WTC11 (cell line): ENCODE data around the gene MFSD1. TPM values are rescaled to one million over a fixed set of nuclear protein-coding genes. Genes with fewer than 3 reads are reported as not detected.

Source experiments
- ATAC-seq: fragments of 200-7000 bp; cut with Tn5 transposase; 2 replicates; pipeline ENCODE4 v1.10.0; 2021; ENCODE audit warnings: mild to moderate bottlenecking, moderate library complexity
- CTCF ChIA-PET: fragments of 300-600 bp; sonication (Branson Sonifier 250); formaldehyde crosslinking; loops from one replicate; lab custom pipeline; 2021; ENCODE audit warnings: antibody characterized with exemption; lab: Charles Lee
- POLR2A ChIA-PET: fragments of 350-600 bp; sonication (Branson Sonifier 250); formaldehyde crosslinking; loops from one replicate; lab custom pipeline; 2021; ENCODE audit warnings: antibody characterized with exemption; lab: Charles Lee
- DNase-seq: peaks from one replicate; pipeline ENCODE4 v3.0.0; 2021; ENCODE audit warnings: low spot score
- H3K27ac Mint-ChIP-seq: 2 replicates; pipeline ENCODE4 v1.8.0; 2021; ENCODE audit warnings: mixed read lengths
- H3K27me3 Mint-ChIP-seq: 2 replicates; pipeline ENCODE4 v1.8.0; 2021; ENCODE audit warnings: low read depth, mild to moderate bottlenecking, moderate library complexity, mixed read lengths
- H3K36me3 Mint-ChIP-seq: 2 replicates; pipeline ENCODE4 v1.8.0; 2021; ENCODE audit warnings: mixed read lengths
- H3K4me1 Mint-ChIP-seq: 2 replicates; pipeline ENCODE4 v1.8.0; 2022; ENCODE audit warnings: mixed read lengths
- H3K4me3 Mint-ChIP-seq: 2 replicates; pipeline ENCODE4 v1.8.0; 2021; ENCODE audit warnings: mild to moderate bottlenecking, moderate library complexity, mixed read lengths
- H3K9me3 Mint-ChIP-seq: 2 replicates; pipeline ENCODE4 v1.8.0; 2021; ENCODE audit warnings: mixed read lengths
- AR ChIP-seq: fragments of 250-450 bp; sonication (Bioruptor Pico); IDR thresholded peaks from 2 replicates; pipeline ENCODE4 v1.9.0; 2021; ENCODE audit warnings: mild to moderate bottlenecking
- ATF6 ChIP-seq: sonication (generic); formaldehyde crosslinking; IDR thresholded peaks from 2 replicates; pipeline ENCODE4 v1.8.1; 2023; ENCODE audit warnings: mild to moderate bottlenecking, missing genetic modification reagents
- ESRRA ChIP-seq: sonication (generic); formaldehyde crosslinking; IDR thresholded peaks from 2 replicates; pipeline ENCODE4 v1.8.1; 2022; ENCODE audit warnings: mild to moderate bottlenecking, missing genetic modification reagents, borderline replicate concordance
- GABPB1 ChIP-seq: sonication (generic); formaldehyde crosslinking; IDR thresholded peaks from 2 replicates; pipeline ENCODE4 v1.8.1; 2023; ENCODE audit warnings: mild to moderate bottlenecking, missing genetic modification reagents
- HMGXB4 ChIP-seq: sonication (generic); formaldehyde crosslinking; IDR thresholded peaks from 2 replicates; pipeline ENCODE4 v1.8.1; 2023; ENCODE audit warnings: mild to moderate bottlenecking, moderate library complexity, missing genetic modification reagents
- NFATC4 ChIP-seq: fragments of 250-450 bp; sonication (Bioruptor Pico); IDR thresholded peaks from 2 replicates; pipeline ENCODE4 v1.9.0; 2021; ENCODE audit warnings: mild to moderate bottlenecking
- NR2C2 ChIP-seq: sonication (generic); formaldehyde crosslinking; IDR thresholded peaks from 2 replicates; pipeline ENCODE4 v1.8.0; 2022; ENCODE audit warnings: mild to moderate bottlenecking, missing genetic modification reagents
- OVOL2 ChIP-seq: fragments of 250-450 bp; sonication (Bioruptor Pico); IDR thresholded peaks from 2 replicates; pipeline ENCODE4 v1.9.0; 2021; ENCODE audit warnings: mild to moderate bottlenecking, borderline replicate concordance
- RELA ChIP-seq: sonication (generic); formaldehyde crosslinking; IDR thresholded peaks from 2 replicates; pipeline ENCODE4 v1.8.1; 2022; ENCODE audit warnings: missing genetic modification reagents, mild to moderate bottlenecking, borderline replicate concordance
- RORB ChIP-seq: fragments of 250-450 bp; sonication (Bioruptor Pico); IDR thresholded peaks from 2 replicates; pipeline ENCODE4 v1.9.0; 2021; ENCODE audit warnings: mild to moderate bottlenecking
- SMAD3 ChIP-seq: sonication (generic); formaldehyde crosslinking; IDR thresholded peaks from 2 replicates; pipeline ENCODE4 v1.8.0; 2022; ENCODE audit warnings: missing genetic modification reagents, mild to moderate bottlenecking, borderline replicate concordance
- SMAD4 ChIP-seq: sonication (generic); formaldehyde crosslinking; IDR thresholded peaks from 2 replicates; pipeline ENCODE4 v1.8.0; 2022; ENCODE audit warnings: mild to moderate bottlenecking, missing genetic modification reagents
- ZNF121 ChIP-seq: sonication (generic); formaldehyde crosslinking; IDR thresholded peaks from 2 replicates; pipeline ENCODE4 v1.8.0; 2023; ENCODE audit warnings: missing genetic modification reagents
- ZNF532 ChIP-seq: fragments of 250-450 bp; sonication (Bioruptor Pico); IDR thresholded peaks from 2 replicates; pipeline ENCODE4 v1.9.0; 2021; ENCODE audit warnings: mild to moderate bottlenecking, borderline replicate concordance
- total RNA-seq: library from RNA; stranded (reverse); gene quantifications from 3 replicates; pipeline ENCODE4 v1.2.3, GENCODE V29; 2021
- TF ChIP-seq, protein P1 (sequence below): sonication (generic); formaldehyde crosslinking; IDR thresholded peaks from 2 replicates; pipeline ENCODE4 v1.8.0; 2023; ENCODE audit warnings: missing genetic modification reagents, mild to moderate bottlenecking, borderline replicate concordance
- TF ChIP-seq, protein P2 (sequence below): sonication (generic); formaldehyde crosslinking; conservative IDR thresholded peaks from 2 replicates; pipeline ENCODE4 v1.8.1; 2023; ENCODE audit warnings: mild to moderate bottlenecking, low read depth, missing genetic modification reagents, moderate library complexity
- TF ChIP-seq, protein P3 (sequence below): sonication (generic); formaldehyde crosslinking; IDR thresholded peaks from 2 replicates; pipeline ENCODE4 v1.8.1; 2023; ENCODE audit warnings: mild to moderate bottlenecking, missing genetic modification reagents, moderate library complexity

MFSD1 gene
- total RNA-seq, 1 experiment from 2014 or later, result 8.2 TPM

DNA sequence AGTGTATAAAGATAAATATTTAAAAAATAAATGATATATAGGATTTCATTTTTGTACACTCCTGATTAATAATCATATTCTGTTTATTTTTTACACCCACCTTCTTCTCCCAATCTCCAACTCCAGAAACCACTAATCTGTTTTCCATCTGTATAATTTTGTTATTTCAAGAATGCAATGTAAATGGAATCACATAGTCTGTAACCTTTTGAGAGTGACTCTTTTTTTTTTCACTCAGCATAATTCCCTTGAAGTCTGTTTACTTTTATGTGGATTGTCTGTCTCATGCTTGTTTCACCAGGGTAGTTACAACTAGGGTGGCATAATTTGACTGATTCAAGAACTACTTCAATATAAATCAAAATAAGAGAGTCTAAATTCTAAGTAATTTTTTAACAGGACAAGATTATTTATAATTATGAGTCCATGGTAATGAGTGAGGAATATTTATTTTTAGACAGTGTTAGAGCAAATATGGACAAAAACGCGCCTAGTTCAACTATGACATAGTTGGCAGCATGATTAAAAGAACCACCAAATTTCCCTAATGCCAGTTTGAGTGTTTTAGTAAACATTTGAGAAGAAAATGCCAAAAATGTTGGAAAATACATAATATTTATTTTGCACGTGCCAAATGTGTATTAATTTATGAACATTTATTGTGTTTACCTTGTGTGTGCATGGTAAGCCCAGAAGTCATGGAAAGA lies 19.4 kb upstream of the MFSD1 start:
- H3K27ac Mint-ChIP-seq, result no peak overlapping the region
- H3K36me3 Mint-ChIP-seq, result no peaks in the 10 kb centered on the region
- ATAC-seq (no peak), DNase-seq (no peak)
- no peak overlapping the region for H3K4me3 Mint-ChIP-seq
- CTCF ChIA-PET, result interaction anchor here (2.3 kb wide), 1 partner anchor 55 kb away, joined by 7 read pairs; no protein-coding TSS in a partner anchor
- POLR2A ChIA-PET, result no interaction called here
- no peaks in the 10 kb centered on the region for H3K4me1 Mint-ChIP-seq
- no peaks in the 10 kb centered on the region for H3K9me3 Mint-ChIP-seq
- H3K27me3 Mint-ChIP-seq, result no peaks in the 10 kb centered on the region
- TF ChIP-seq ZNF532 (CRISPR knock-in tag), result no peak
- no peak for TF ChIP-seq GABPB1 (CRISPR knock-in tag)
- no peak for TF ChIP-seq NR2C2 (CRISPR knock-in tag)
- TF ChIP-seq ZNF121 (CRISPR knock-in tag), result no peak
- TF ChIP-seq, protein P1, sequence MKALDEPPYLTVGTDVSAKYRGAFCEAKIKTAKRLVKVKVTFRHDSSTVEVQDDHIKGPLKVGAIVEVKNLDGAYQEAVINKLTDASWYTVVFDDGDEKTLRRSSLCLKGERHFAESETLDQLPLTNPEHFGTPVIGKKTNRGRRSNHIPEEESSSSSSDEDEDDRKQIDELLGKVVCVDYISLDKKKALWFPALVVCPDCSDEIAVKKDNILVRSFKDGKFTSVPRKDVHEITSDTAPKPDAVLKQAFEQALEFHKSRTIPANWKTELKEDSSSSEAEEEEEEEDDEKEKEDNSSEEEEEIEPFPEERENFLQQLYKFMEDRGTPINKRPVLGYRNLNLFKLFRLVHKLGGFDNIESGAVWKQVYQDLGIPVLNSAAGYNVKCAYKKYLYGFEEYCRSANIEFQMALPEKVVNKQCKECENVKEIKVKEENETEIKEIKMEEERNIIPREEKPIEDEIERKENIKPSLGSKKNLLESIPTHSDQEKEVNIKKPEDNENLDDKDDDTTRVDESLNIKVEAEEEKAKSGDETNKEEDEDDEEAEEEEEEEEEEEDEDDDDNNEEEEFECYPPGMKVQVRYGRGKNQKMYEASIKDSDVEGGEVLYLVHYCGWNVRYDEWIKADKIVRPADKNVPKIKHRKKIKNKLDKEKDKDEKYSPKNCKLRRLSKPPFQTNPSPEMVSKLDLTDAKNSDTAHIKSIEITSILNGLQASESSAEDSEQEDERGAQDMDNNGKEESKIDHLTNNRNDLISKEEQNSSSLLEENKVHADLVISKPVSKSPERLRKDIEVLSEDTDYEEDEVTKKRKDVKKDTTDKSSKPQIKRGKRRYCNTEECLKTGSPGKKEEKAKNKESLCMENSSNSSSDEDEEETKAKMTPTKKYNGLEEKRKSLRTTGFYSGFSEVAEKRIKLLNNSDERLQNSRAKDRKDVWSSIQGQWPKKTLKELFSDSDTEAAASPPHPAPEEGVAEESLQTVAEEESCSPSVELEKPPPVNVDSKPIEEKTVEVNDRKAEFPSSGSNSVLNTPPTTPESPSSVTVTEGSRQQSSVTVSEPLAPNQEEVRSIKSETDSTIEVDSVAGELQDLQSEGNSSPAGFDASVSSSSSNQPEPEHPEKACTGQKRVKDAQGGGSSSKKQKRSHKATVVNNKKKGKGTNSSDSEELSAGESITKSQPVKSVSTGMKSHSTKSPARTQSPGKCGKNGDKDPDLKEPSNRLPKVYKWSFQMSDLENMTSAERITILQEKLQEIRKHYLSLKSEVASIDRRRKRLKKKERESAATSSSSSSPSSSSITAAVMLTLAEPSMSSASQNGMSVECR, result no peak
- TF ChIP-seq OVOL2, result no peak
- no peak for TF ChIP-seq SMAD4 (CRISPR knock-in tag)
- no peak for TF ChIP-seq ESRRA (CRISPR knock-in tag)
- no peak for TF ChIP-seq RELA (CRISPR knock-in tag)
- TF ChIP-seq AR (CRISPR knock-in tag), result no peak
- no peak for TF ChIP-seq RORB (CRISPR knock-in tag)
- no peak for TF ChIP-seq HMGXB4 (CRISPR knock-in tag)
- TF ChIP-seq NFATC4 (CRISPR knock-in tag), result no peak
- no peak for TF ChIP-seq SMAD3 (CRISPR knock-in tag)
- TF ChIP-seq, protein P2, sequence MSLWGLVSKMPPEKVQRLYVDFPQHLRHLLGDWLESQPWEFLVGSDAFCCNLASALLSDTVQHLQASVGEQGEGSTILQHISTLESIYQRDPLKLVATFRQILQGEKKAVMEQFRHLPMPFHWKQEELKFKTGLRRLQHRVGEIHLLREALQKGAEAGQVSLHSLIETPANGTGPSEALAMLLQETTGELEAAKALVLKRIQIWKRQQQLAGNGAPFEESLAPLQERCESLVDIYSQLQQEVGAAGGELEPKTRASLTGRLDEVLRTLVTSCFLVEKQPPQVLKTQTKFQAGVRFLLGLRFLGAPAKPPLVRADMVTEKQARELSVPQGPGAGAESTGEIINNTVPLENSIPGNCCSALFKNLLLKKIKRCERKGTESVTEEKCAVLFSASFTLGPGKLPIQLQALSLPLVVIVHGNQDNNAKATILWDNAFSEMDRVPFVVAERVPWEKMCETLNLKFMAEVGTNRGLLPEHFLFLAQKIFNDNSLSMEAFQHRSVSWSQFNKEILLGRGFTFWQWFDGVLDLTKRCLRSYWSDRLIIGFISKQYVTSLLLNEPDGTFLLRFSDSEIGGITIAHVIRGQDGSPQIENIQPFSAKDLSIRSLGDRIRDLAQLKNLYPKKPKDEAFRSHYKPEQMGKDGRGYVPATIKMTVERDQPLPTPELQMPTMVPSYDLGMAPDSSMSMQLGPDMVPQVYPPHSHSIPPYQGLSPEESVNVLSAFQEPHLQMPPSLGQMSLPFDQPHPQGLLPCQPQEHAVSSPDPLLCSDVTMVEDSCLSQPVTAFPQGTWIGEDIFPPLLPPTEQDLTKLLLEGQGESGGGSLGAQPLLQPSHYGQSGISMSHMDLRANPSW (CRISPR knock-in tag), result no peak
- no peak for TF ChIP-seq ATF6 (CRISPR knock-in tag)
- TF ChIP-seq, protein P3, sequence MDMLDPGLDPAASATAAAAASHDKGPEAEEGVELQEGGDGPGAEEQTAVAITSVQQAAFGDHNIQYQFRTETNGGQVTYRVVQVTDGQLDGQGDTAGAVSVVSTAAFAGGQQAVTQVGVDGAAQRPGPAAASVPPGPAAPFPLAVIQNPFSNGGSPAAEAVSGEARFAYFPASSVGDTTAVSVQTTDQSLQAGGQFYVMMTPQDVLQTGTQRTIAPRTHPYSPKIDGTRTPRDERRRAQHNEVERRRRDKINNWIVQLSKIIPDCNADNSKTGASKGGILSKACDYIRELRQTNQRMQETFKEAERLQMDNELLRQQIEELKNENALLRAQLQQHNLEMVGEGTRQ (CRISPR knock-in tag), result no peak
